Measurements from ENCODE around the gene RNU6-7. TPM values are rescaled to one million over a fixed set of nuclear protein-coding genes. Genes with fewer than 3 reads are reported as not detected.

The RNU6-7 gene
- polyA plus RNA-seq, 1 of the 3 experiments (the other 2 are of a cell fraction), result not detected

DNA sequence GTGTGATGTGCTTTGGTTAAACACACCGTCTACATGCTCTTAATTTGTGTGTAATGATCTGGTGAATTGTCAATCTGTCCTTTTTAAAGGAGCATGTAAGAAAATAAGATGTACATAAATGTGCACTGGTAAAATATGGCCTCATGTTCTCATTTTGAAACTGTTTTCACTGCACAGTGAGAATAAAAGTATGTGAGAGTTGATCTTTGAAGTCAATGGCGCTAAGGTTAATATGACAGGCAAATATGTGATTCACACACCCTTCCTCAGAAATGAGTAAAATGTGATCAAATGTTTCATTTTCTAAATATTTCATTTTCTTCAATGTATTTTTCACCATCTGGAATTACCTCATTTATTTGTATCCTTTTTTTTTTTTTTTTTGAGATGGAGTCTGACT lies 8.3 kb upstream of the RNU6-7 start (continued):
- TF ChIP-seq PBX3 (IDR thresholded peaks at IDR 0.05) (no peak), NFIC (IDR thresholded peaks at IDR 0.05; ENCODE audit: borderline replicate concordance) (no peak), GABPA (IDR thresholded peaks at IDR 0.05; ENCODE audit: low read depth) (no peak), SMC3 (IDR thresholded peaks at IDR 0.05; ENCODE audit: low read depth, low read length) (no peak)
- TF ChIP-seq, protein P1, sequence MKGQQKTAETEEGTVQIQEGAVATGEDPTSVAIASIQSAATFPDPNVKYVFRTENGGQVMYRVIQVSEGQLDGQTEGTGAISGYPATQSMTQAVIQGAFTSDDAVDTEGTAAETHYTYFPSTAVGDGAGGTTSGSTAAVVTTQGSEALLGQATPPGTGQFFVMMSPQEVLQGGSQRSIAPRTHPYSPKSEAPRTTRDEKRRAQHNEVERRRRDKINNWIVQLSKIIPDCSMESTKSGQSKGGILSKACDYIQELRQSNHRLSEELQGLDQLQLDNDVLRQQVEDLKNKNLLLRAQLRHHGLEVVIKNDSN (IDR thresholded peaks at IDR 0.05; ENCODE audit: borderline replicate concordance, low read depth), result no peak

DNA sequence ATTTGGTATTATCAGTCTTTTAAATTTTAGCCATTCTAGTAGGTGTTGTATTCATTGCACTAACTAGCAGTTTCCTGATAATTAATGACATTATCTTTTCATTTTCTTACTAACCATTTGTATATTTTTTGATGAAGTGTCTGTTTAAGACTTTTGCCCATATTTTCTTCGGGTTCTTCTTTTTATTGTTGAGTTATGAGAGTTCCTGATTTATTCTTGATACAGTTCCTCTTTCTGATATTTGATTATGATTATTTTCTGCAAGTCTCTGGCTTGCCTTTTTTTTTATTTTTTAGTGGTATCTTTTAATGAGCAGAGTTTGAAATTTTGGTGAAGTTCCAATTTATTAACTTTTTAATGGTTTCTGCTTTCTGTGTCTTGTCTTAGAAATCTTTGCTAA lies 6.2 kb upstream of the RNU6-7 start:
- DNase-seq, result no peak
- Histone ChIP-seq H2AFZ (ENCODE audit: low read depth) (no peak overlapping the region), H3K9me3 (no peaks in the 10 kb centered on the region), H4K20me1 (ENCODE audit: insufficient read depth) (no peaks in the 10 kb centered on the region), H3K4me3 (ENCODE audit: low read depth in 2 of 2, low read length in 1 of 2) (no peak overlapping the region), H3K9me2 (no peaks in the 10 kb centered on the region), H3K36me3 (replicated peaks in 1 of 2; ENCODE audit: control insufficient read depth in 1 of 2, insufficient read depth in 2 of 2, low read length in 1 of 2) (no peaks in the 10 kb centered on the region), H3K79me2 (ENCODE audit: insufficient read depth) (no peaks in the 10 kb centered on the region), H3F3A (replicated peaks; ENCODE audit: insufficient read depth) (no peaks in the 10 kb centered on the region), H3K4me2 (no peak overlapping the region), H3K27me3 (ENCODE audit: insufficient read depth) (no peaks in the 10 kb centered on the region), H3K9ac (no peak overlapping the region), H3K4me1 (ENCODE audit: control insufficient read depth in 1 of 2, insufficient read depth in 2 of 2, low read depth in 1 of 2, low read length in 1 of 2) (peaks cover 0 to 4% of the 10 kb centered on the region in 2 experiments; a peak in 2 of 4 replicates), H3K27ac (ENCODE audit: low read depth in 2 of 2, low read length in 1 of 2) (no peak overlapping the region)
- WGBS (ENCODE audit: low lambda C conversion rate), result 31% methylated on average over 1 of the region's 1 CpG
- ChIA-PET POLR2A (no interaction called here), CTCF (no interaction called here)
- TF ChIP-seq, protein P2, sequence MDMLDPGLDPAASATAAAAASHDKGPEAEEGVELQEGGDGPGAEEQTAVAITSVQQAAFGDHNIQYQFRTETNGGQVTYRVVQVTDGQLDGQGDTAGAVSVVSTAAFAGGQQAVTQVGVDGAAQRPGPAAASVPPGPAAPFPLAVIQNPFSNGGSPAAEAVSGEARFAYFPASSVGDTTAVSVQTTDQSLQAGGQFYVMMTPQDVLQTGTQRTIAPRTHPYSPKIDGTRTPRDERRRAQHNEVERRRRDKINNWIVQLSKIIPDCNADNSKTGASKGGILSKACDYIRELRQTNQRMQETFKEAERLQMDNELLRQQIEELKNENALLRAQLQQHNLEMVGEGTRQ (IDR thresholded peaks at IDR 0.05; ENCODE audit: borderline replicate concordance, low read depth, low read length), result no peak
- no peak for TF ChIP-seq RFX5 (IDR thresholded peaks at IDR 0.05; ENCODE audit: low read length)
- no peak for TF ChIP-seq ELF1 (IDR thresholded peaks at IDR 0.05)
- no peak for TF ChIP-seq NRF1 (IDR thresholded peaks at IDR 0.05; ENCODE audit: low read depth, low read length)
- TF ChIP-seq FOXM1 (IDR thresholded peaks at IDR 0.05; ENCODE audit: low read depth), result no peak
- TF ChIP-seq IRF3 (IDR thresholded peaks at IDR 0.05; ENCODE audit: low read depth, low read length), result no peak
- no peak for TF ChIP-seq POLR2AphosphoS5 (IDR thresholded peaks at IDR 0.05; ENCODE audit: low read depth, low read length)
- TF ChIP-seq MEF2A (IDR thresholded peaks at IDR 0.05; ENCODE audit: borderline replicate concordance, low read depth), result no peak
- TF ChIP-seq, protein P1 (IDR thresholded peaks at IDR 0.05; ENCODE audit: borderline replicate concordance, low read depth), result no peak
- TF ChIP-seq CHD2 (IDR thresholded peaks at IDR 0.05; ENCODE audit: low read length, partially characterized antibody), result no peak
- TF ChIP-seq JUND (IDR thresholded peaks at IDR 0.05), result no peak
- TF ChIP-seq MXI1 (IDR thresholded peaks at IDR 0.05; ENCODE audit: low read depth, low read length), result no peak
- no peak for TF ChIP-seq RXRA (IDR thresholded peaks at IDR 0.05; ENCODE audit: borderline replicate concordance, low read depth)
- no peak for TF ChIP-seq NFIC (IDR thresholded peaks at IDR 0.05; ENCODE audit: borderline replicate concordance)
- TF ChIP-seq, protein P3, sequence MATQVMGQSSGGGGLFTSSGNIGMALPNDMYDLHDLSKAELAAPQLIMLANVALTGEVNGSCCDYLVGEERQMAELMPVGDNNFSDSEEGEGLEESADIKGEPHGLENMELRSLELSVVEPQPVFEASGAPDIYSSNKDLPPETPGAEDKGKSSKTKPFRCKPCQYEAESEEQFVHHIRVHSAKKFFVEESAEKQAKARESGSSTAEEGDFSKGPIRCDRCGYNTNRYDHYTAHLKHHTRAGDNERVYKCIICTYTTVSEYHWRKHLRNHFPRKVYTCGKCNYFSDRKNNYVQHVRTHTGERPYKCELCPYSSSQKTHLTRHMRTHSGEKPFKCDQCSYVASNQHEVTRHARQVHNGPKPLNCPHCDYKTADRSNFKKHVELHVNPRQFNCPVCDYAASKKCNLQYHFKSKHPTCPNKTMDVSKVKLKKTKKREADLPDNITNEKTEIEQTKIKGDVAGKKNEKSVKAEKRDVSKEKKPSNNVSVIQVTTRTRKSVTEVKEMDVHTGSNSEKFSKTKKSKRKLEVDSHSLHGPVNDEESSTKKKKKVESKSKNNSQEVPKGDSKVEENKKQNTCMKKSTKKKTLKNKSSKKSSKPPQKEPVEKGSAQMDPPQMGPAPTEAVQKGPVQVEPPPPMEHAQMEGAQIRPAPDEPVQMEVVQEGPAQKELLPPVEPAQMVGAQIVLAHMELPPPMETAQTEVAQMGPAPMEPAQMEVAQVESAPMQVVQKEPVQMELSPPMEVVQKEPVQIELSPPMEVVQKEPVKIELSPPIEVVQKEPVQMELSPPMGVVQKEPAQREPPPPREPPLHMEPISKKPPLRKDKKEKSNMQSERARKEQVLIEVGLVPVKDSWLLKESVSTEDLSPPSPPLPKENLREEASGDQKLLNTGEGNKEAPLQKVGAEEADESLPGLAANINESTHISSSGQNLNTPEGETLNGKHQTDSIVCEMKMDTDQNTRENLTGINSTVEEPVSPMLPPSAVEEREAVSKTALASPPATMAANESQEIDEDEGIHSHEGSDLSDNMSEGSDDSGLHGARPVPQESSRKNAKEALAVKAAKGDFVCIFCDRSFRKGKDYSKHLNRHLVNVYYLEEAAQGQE (IDR thresholded peaks at IDR 0.05; ENCODE audit: low read depth, low read length), result no peak
